ENCODE measurements around the gene TIGD2.

DNA sequence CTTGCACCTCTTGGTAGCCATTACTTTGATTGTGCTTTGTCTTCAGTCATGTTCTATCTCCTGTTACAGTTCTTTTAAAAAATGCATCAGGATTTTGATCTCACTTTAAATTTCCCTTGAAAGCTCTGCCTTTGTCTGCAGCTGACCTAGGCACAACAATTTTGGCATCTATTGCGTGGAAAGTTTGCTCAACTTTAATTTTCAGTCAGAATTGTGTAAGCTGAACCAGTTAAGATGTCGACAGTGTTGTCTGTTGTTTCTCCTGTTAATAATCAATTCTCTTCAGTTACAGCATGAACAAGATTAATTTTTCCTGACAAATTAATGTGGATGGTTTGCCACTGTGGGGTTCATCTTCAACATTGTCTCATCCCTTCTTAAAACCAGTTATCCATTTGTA, 34.9 kb downstream of the TIGD2 start:
- TF ChIP-seq POLR2AphosphoS5 (IDR thresholded peaks at IDR 0.05; ENCODE audit: low read depth, low read length) (no peak), TAF1 (IDR thresholded peaks at IDR 0.05; ENCODE audit: borderline replicate concordance, insufficient read depth, low read length) (no peak), SIN3A (IDR thresholded peaks at IDR 0.05; ENCODE audit: borderline replicate concordance, insufficient read depth, low read length) (no peak)
- TF ChIP-seq, protein P1, sequence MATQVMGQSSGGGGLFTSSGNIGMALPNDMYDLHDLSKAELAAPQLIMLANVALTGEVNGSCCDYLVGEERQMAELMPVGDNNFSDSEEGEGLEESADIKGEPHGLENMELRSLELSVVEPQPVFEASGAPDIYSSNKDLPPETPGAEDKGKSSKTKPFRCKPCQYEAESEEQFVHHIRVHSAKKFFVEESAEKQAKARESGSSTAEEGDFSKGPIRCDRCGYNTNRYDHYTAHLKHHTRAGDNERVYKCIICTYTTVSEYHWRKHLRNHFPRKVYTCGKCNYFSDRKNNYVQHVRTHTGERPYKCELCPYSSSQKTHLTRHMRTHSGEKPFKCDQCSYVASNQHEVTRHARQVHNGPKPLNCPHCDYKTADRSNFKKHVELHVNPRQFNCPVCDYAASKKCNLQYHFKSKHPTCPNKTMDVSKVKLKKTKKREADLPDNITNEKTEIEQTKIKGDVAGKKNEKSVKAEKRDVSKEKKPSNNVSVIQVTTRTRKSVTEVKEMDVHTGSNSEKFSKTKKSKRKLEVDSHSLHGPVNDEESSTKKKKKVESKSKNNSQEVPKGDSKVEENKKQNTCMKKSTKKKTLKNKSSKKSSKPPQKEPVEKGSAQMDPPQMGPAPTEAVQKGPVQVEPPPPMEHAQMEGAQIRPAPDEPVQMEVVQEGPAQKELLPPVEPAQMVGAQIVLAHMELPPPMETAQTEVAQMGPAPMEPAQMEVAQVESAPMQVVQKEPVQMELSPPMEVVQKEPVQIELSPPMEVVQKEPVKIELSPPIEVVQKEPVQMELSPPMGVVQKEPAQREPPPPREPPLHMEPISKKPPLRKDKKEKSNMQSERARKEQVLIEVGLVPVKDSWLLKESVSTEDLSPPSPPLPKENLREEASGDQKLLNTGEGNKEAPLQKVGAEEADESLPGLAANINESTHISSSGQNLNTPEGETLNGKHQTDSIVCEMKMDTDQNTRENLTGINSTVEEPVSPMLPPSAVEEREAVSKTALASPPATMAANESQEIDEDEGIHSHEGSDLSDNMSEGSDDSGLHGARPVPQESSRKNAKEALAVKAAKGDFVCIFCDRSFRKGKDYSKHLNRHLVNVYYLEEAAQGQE (IDR thresholded peaks at IDR 0.05; ENCODE audit: insufficient read depth in 1 of 2, low read depth in 2 of 2, low read length in 2 of 2): no peak

Measured in PFSK-1 (cell line).